ENCODE measurements around the gene RAB40B.

Gene RAB40B

GRCh38 chr17:82623707-82624106, 74.8 kb downstream of the RAB40B start:
- H4K91ac ChIP-seq (ENCODE audit: low read length) = no peak overlapping the region
- no peak overlapping the region for H2AFZ ChIP-seq (ENCODE audit: low read depth, low read length)
- H3K14ac ChIP-seq (ENCODE audit: low read length in 2 of 2) = no peak overlapping the region
- peaks cover 74 to 82% of the 10 kb centered on the region in 2 experiments for H3K36me3 ChIP-seq (ENCODE audit: control insufficient read depth in 1 of 2, insufficient read depth in 2 of 2, low read depth in 1 of 2, low read length in 2 of 2)
- H3K27me3 ChIP-seq (ENCODE audit: control insufficient read depth in 1 of 2, insufficient read depth in 1 of 2, low read length in 2 of 2) = no peaks in the 10 kb centered on the region
- no peak overlapping the region for H3K4ac ChIP-seq (ENCODE audit: low read depth in 1 of 2, low read length in 2 of 2)
- no peak overlapping the region for H2BK120ac ChIP-seq (ENCODE audit: low read depth, low read length)
- H3K18ac ChIP-seq (ENCODE audit: low read depth in 1 of 2, low read length in 2 of 2) = no peak overlapping the region
- no peak overlapping the region for H2AK5ac ChIP-seq (ENCODE audit: low read length, severe bottlenecking)
- H3K9me3 ChIP-seq (ENCODE audit: control insufficient read depth, low read length) = no peaks in the 10 kb centered on the region
- peaks cover 1% of the 10 kb centered on the region for H3K4me1 ChIP-seq (ENCODE audit: control insufficient read depth, insufficient read depth, low read depth, low read length)
- H4K8ac ChIP-seq (ENCODE audit: low read length) = no peak overlapping the region
- H2BK15ac ChIP-seq (ENCODE audit: low read depth, poor library complexity, severe bottlenecking) = no peak overlapping the region
- H3K79me1 ChIP-seq (replicated peaks; ENCODE audit: low read length, poor library complexity, severe bottlenecking) = peaks cover 48% of the 10 kb centered on the region
- no peak overlapping the region for H3K4me2 ChIP-seq (ENCODE audit: low read length, poor library complexity, severe bottlenecking)
- H3K27ac ChIP-seq (ENCODE audit: low read length, poor library complexity, severe bottlenecking) = no peak overlapping the region
- no peak overlapping the region for H2BK12ac ChIP-seq (ENCODE audit: low read length in 2 of 2)
- H3K23ac ChIP-seq (ENCODE audit: low read length in 2 of 2) = no peak overlapping the region
- H2BK5ac ChIP-seq (ENCODE audit: low read depth, low read length, poor library complexity, severe bottlenecking) = no peak overlapping the region
- no peak overlapping the region for H3K4me3 ChIP-seq (ENCODE audit: insufficient read depth in 1 of 2, low read depth in 1 of 2, low read length in 2 of 2)
- peak; percentile 78 for DNase-seq
- WGBS = 81% methylated on average over 15 of the region's 15 CpGs
- no peak overlapping the region for H3K9ac ChIP-seq (ENCODE audit: low read length)

GRCh38 chr17:82619641-82620040, 78.9 kb downstream of the RAB40B start:
- no peak overlapping the region for H2AK5ac ChIP-seq (ENCODE audit: low read length, severe bottlenecking)
- no peak overlapping the region for H2BK5ac ChIP-seq (ENCODE audit: low read depth, low read length, poor library complexity, severe bottlenecking)
- H3K4me1 ChIP-seq (ENCODE audit: control insufficient read depth, insufficient read depth, low read depth, low read length) = no peaks in the 10 kb centered on the region
- no peak overlapping the region for H2AFZ ChIP-seq (ENCODE audit: low read depth, low read length)
- 95% methylated on average over 9 of the region's 10 CpGs for WGBS
- H4K91ac ChIP-seq (ENCODE audit: low read length) = no peak overlapping the region
- H3K23ac ChIP-seq (ENCODE audit: low read length in 2 of 2) = no peak overlapping the region
- H3K14ac ChIP-seq (ENCODE audit: low read length in 2 of 2) = no peak overlapping the region
- no peak overlapping the region for H3K4ac ChIP-seq (ENCODE audit: low read depth in 1 of 2, low read length in 2 of 2)
- no peak overlapping the region for H2BK12ac ChIP-seq (ENCODE audit: low read length in 2 of 2)
- no peaks in the 10 kb centered on the region for H3K27me3 ChIP-seq (ENCODE audit: control insufficient read depth in 1 of 2, insufficient read depth in 1 of 2, low read length in 2 of 2)
- peaks cover 34% of the 10 kb centered on the region for H3K79me1 ChIP-seq (replicated peaks; ENCODE audit: low read length, poor library complexity, severe bottlenecking)
- no peak overlapping the region for H3K4me2 ChIP-seq (ENCODE audit: low read length, poor library complexity, severe bottlenecking)
- no peak overlapping the region for H3K4me3 ChIP-seq (ENCODE audit: insufficient read depth in 1 of 2, low read depth in 1 of 2, low read length in 2 of 2)
- no peak for DNase-seq
- no peaks in the 10 kb centered on the region for H3K9me3 ChIP-seq (ENCODE audit: control insufficient read depth, low read length)
- no peak overlapping the region for H3K27ac ChIP-seq (ENCODE audit: low read length, poor library complexity, severe bottlenecking)
- H3K18ac ChIP-seq (ENCODE audit: low read depth in 1 of 2, low read length in 2 of 2) = no peak overlapping the region
- H3K36me3 ChIP-seq (ENCODE audit: control insufficient read depth in 1 of 2, insufficient read depth in 2 of 2, low read depth in 1 of 2, low read length in 2 of 2) = peaks cover 75 to 85% of the 10 kb centered on the region in 2 experiments
- no peak overlapping the region for H4K8ac ChIP-seq (ENCODE audit: low read length)
- no peak overlapping the region for H2BK15ac ChIP-seq (ENCODE audit: low read depth, poor library complexity, severe bottlenecking)
- H2BK120ac ChIP-seq (ENCODE audit: low read depth, low read length) = no peak overlapping the region
- no peak overlapping the region for H3K9ac ChIP-seq (ENCODE audit: low read length)

- no peak overlapping the region for H2AFZ ChIP-seq (ENCODE audit: low read depth, low read length)
- no peak overlapping the region for H2BK5ac ChIP-seq (ENCODE audit: low read depth, low read length, poor library complexity, severe bottlenecking)
- no peak overlapping the region for H2BK12ac ChIP-seq (ENCODE audit: low read length in 2 of 2)
- H3K9me3 ChIP-seq (ENCODE audit: control insufficient read depth, low read length) = no peaks in the 10 kb centered on the region
- no peak overlapping the region for H4K8ac ChIP-seq (ENCODE audit: low read length)
- no peak overlapping the region for H3K27ac ChIP-seq (ENCODE audit: low read length, poor library complexity, severe bottlenecking)
- no peaks in the 10 kb centered on the region for H3K4me1 ChIP-seq (ENCODE audit: control insufficient read depth, insufficient read depth, low read depth, low read length)
- no peak overlapping the region for H3K4me3 ChIP-seq (ENCODE audit: insufficient read depth in 1 of 2, low read depth in 1 of 2, low read length in 2 of 2)
- H4K91ac ChIP-seq (ENCODE audit: low read length) = no peak overlapping the region
- no peaks in the 10 kb centered on the region for H3K27me3 ChIP-seq (ENCODE audit: control insufficient read depth in 1 of 2, insufficient read depth in 1 of 2, low read length in 2 of 2)
- no peak overlapping the region for H2AK5ac ChIP-seq (ENCODE audit: low read length, severe bottlenecking)
- no peak overlapping the region for H2BK120ac ChIP-seq (ENCODE audit: low read depth, low read length)
- no peak overlapping the region for H3K4ac ChIP-seq (ENCODE audit: low read depth in 1 of 2, low read length in 2 of 2)
- H3K18ac ChIP-seq (ENCODE audit: low read depth in 1 of 2, low read length in 2 of 2) = no peak overlapping the region
- WGBS = 94% methylated on average over 7 of the region's 7 CpGs
- H3K79me1 ChIP-seq (replicated peaks; ENCODE audit: low read length, poor library complexity, severe bottlenecking) = peaks cover 34% of the 10 kb centered on the region
- H3K4me2 ChIP-seq (ENCODE audit: low read length, poor library complexity, severe bottlenecking) = no peak overlapping the region
- no peak overlapping the region for H3K14ac ChIP-seq (ENCODE audit: low read length in 2 of 2)
- no peak overlapping the region for H3K23ac ChIP-seq (ENCODE audit: low read length in 2 of 2)
- peaks cover 74 to 87% of the 10 kb centered on the region in 2 experiments for H3K36me3 ChIP-seq (ENCODE audit: control insufficient read depth in 1 of 2, insufficient read depth in 2 of 2, low read depth in 1 of 2, low read length in 2 of 2)
- no peak for DNase-seq
- H2BK15ac ChIP-seq (ENCODE audit: low read depth, poor library complexity, severe bottlenecking) = no peak overlapping the region
- H3K9ac ChIP-seq (ENCODE audit: low read length) = no peak overlapping the region
Observed at GRCh38 chr17:82619211-82619610, 79.3 kb downstream of the RAB40B start.

DNA sequence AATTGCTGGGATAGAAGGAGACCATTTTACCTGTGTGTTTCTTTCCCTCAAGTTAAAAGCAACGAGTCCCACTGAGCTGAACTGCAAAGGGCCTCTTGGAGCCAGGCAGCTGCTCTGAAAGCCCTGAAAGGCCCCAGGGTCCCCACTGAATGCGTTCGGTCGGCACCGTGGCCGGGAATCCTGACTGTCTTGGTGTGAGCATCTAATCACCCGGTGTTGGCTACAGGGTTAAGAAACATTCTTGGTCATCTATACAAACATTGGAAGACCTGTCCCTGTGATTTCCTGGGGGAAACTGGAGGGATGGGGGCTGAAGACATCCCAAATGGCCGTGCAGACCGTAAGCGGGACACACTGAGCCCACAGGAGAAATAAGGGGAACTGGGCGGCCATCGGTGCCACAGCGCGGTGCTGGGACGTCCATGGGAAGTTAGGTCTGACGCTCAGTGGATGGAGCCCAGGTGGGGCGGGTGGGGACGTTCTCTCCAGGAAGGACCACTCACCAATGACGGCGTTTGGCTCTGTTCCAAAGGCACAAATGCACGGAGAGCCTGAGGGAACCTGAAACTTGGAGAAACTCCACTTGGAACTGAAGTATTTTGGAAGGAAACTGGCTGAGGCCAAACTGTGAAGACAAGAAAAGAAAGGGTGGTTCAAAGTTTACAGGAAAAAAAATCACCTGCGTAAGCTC, 82.3 kb downstream of the RAB40B start:
- Histone ChIP-seq H3K4me3 (ENCODE audit: insufficient read depth in 1 of 2, low read depth in 1 of 2, low read length in 2 of 2) (no peak overlapping the region), H2AK5ac (ENCODE audit: low read length, severe bottlenecking) (no peak overlapping the region), H3K14ac (ENCODE audit: low read length in 2 of 2) (no peak overlapping the region), H2BK15ac (ENCODE audit: low read depth, poor library complexity, severe bottlenecking) (no peak overlapping the region), H2BK5ac (ENCODE audit: low read depth, low read length, poor library complexity, severe bottlenecking) (no peak overlapping the region), H3K18ac (ENCODE audit: low read depth in 1 of 2, low read length in 2 of 2) (no peak overlapping the region), H4K8ac (ENCODE audit: low read length) (no peak overlapping the region), H3K9me3 (ENCODE audit: control insufficient read depth, low read length) (no peaks in the 10 kb centered on the region), H2BK12ac (ENCODE audit: low read length in 2 of 2) (no peak overlapping the region), H3K27ac (ENCODE audit: low read length, poor library complexity, severe bottlenecking) (no peak overlapping the region), H3K4ac (ENCODE audit: low read depth in 1 of 2, low read length in 2 of 2) (no peak overlapping the region), H2BK120ac (ENCODE audit: low read depth, low read length) (no peak overlapping the region), H2AFZ (ENCODE audit: low read depth, low read length) (no peak overlapping the region), H3K4me1 (ENCODE audit: control insufficient read depth, insufficient read depth, low read depth, low read length) (peaks cover 7% of the 10 kb centered on the region), H3K27me3 (ENCODE audit: control insufficient read depth in 1 of 2, insufficient read depth in 1 of 2, low read length in 2 of 2) (no peaks in the 10 kb centered on the region), H3K4me2 (ENCODE audit: low read length, poor library complexity, severe bottlenecking) (no peak overlapping the region), H4K91ac (ENCODE audit: low read length) (no peak overlapping the region), H3K79me1 (replicated peaks; ENCODE audit: low read length, poor library complexity, severe bottlenecking) (peaks cover 28% of the 10 kb centered on the region), H3K36me3 (ENCODE audit: control insufficient read depth in 1 of 2, insufficient read depth in 2 of 2, low read depth in 1 of 2, low read length in 2 of 2) (peaks cover 77 to 80% of the 10 kb centered on the region in 2 experiments), H3K9ac (ENCODE audit: low read length) (no peak overlapping the region), H3K23ac (ENCODE audit: low read length in 2 of 2) (no peak overlapping the region)
- 96% methylated on average over 22 of the region's 22 CpGs for WGBS
- DNase-seq = no peak

Measured in mesenchymal stem cell (in vitro differentiated cells and primary cell).